Activated CD8-positive, alpha-beta T cell treated with anti-CD3 and anti-CD28 coated beads for 36 hours (primary cell): ENCODE data around the gene PCGF3. TPM values are rescaled to one million over a fixed set of nuclear protein-coding genes. Genes with fewer than 3 reads are reported as not detected.

Experiments used
- ATAC-seq: fragments of 200-7000 bp; cut with Tn5 transposase; one replicate; pipeline ENCODE4 v1.10.0; 2021; ENCODE audit warnings: mild to moderate bottlenecking, moderate library complexity
- CTCF ChIA-PET: fragments of 350-600 bp; sonication (Branson Sonifier 250); formaldehyde crosslinking; loops from one replicate; lab custom pipeline; 2021; ENCODE audit warnings: antibody characterized with exemption; lab: Charles Lee
- POLR2A ChIA-PET: fragments of 350-600 bp; sonication (Branson Sonifier 250); formaldehyde crosslinking; loops from one replicate; lab custom pipeline; 2021; ENCODE audit warnings: antibody characterized with exemption; lab: Charles Lee
- DNase-seq: peaks from one replicate; pipeline ENCODE4 v3.0.0-alpha.2; 2020
- H3K27ac Mint-ChIP-seq: one replicate; pipeline ENCODE4 v1.8.0; 2021; ENCODE audit warnings: mild to moderate bottlenecking, mixed read lengths
- H3K27me3 Mint-ChIP-seq: one replicate; pipeline ENCODE4 v1.8.0; 2021; ENCODE audit warnings: mixed read lengths
- H3K36me3 Mint-ChIP-seq: one replicate; pipeline ENCODE4 v1.8.0; 2021; ENCODE audit warnings: low read depth, mixed read lengths
- H3K4me1 Mint-ChIP-seq: one replicate; pipeline ENCODE4 v1.8.0; 2021; ENCODE audit warnings: low read depth, mixed read lengths
- H3K4me3 Mint-ChIP-seq: one replicate; pipeline ENCODE4 v1.8.0; 2021; ENCODE audit warnings: mild to moderate bottlenecking, moderate library complexity, mixed read lengths
- H3K9me3 Mint-ChIP-seq: one replicate; pipeline ENCODE4 v1.8.0; 2021; ENCODE audit warnings: mixed read lengths
- CTCF ChIP-seq: fragments of 200-600 bp; IDR thresholded peaks from one replicate; pipeline ENCODE4 v1.8.0; 2022; ENCODE audit warnings: antibody characterized with exemption, mild to moderate bottlenecking
- intact Hi-C: fragments of 100-400 bp; cut with micrococcal nuclease; formaldehyde crosslinking; loops from one replicate; pipeline ENCODE4 v1.10.0; 2022
- total RNA-seq, 2 experiments: library from RNA; stranded (reverse); gene quantifications; one replicate each; pipeline ENCODE4 v1.2.3, GENCODE V29; 2021

Gene PCGF3
- total RNA-seq, 2 experiments from 2014 or later = 23.9 to 25.6 TPM

- ChIA-PET CTCF (no interaction called here), POLR2A (no interaction called here)
- TF ChIP-seq CTCF = no peak
- ATAC-seq (no peak), DNase-seq (no peak)
- no peak overlapping the region for H3K4me3 Mint-ChIP-seq
- H3K27ac Mint-ChIP-seq = no peak overlapping the region
- H3K27me3 Mint-ChIP-seq = no peaks in the 10 kb centered on the region
- no peaks in the 10 kb centered on the region for H3K9me3 Mint-ChIP-seq
- peaks cover 20% of the 10 kb centered on the region for H3K36me3 Mint-ChIP-seq
- peaks cover 4% of the 10 kb centered on the region for H3K4me1 Mint-ChIP-seq
- intact Hi-C loops = no loop called here
These were observed 20.0 kb downstream of the PCGF3 start for GRCh38 chr4:725391-726234.

GRCh38 chr4:726235-726787 is 20.7 kb downstream of the PCGF3 start:
- ATAC-seq = no peak
- no peak overlapping the region for H3K27ac Mint-ChIP-seq
- CTCF ChIA-PET = no interaction called here

GRCh38 chr4:726838-727237 is 21.2 kb downstream of the PCGF3 start:
- POLR2A ChIA-PET = no interaction called here

More at GRCh38 chr4:726235-726787, 20.7 kb downstream of the PCGF3 start:
- intact Hi-C loops = no loop called here
- Mint-ChIP-seq H3K4me1 (peaks cover 4% of the 10 kb centered on the region), H3K27me3 (no peaks in the 10 kb centered on the region), H3K4me3 (no peak overlapping the region), H3K9me3 (no peaks in the 10 kb centered on the region), H3K36me3 (peaks cover 23% of the 10 kb centered on the region)
- DNase-seq = no peak
- POLR2A ChIA-PET = no interaction called here
- no peak for TF ChIP-seq CTCF

GRCh38 chr4:727576-727975 is 21.9 kb downstream of the PCGF3 start:
- no peak overlapping the region for H3K27ac Mint-ChIP-seq
- DNase-seq (no peak), ATAC-seq (no peak)
- no peaks in the 10 kb centered on the region for H3K9me3 Mint-ChIP-seq
- H3K27me3 Mint-ChIP-seq = no peaks in the 10 kb centered on the region
- CTCF ChIA-PET = no interaction called here
- peaks cover 13% of the 10 kb centered on the region for H3K36me3 Mint-ChIP-seq
- H3K4me3 Mint-ChIP-seq = no peak overlapping the region
- POLR2A ChIA-PET = no interaction called here
- TF ChIP-seq CTCF = no peak
- intact Hi-C loops = no loop called here
- H3K4me1 Mint-ChIP-seq = peaks cover 4% of the 10 kb centered on the region

More at GRCh38 chr4:726838-727237, 21.2 kb downstream of the PCGF3 start:
- Mint-ChIP-seq H3K4me1 (peaks cover 4% of the 10 kb centered on the region), H3K9me3 (no peaks in the 10 kb centered on the region), H3K4me3 (no peak overlapping the region), H3K36me3 (peaks cover 18% of the 10 kb centered on the region), H3K27ac (no peak overlapping the region), H3K27me3 (no peaks in the 10 kb centered on the region)
- no peak for TF ChIP-seq CTCF
- DNase-seq (no peak), ATAC-seq (no peak)
- CTCF ChIA-PET = no interaction called here
- intact Hi-C loops = no loop called here
